ENCODE data around the gene ZNF358.

DNA sequence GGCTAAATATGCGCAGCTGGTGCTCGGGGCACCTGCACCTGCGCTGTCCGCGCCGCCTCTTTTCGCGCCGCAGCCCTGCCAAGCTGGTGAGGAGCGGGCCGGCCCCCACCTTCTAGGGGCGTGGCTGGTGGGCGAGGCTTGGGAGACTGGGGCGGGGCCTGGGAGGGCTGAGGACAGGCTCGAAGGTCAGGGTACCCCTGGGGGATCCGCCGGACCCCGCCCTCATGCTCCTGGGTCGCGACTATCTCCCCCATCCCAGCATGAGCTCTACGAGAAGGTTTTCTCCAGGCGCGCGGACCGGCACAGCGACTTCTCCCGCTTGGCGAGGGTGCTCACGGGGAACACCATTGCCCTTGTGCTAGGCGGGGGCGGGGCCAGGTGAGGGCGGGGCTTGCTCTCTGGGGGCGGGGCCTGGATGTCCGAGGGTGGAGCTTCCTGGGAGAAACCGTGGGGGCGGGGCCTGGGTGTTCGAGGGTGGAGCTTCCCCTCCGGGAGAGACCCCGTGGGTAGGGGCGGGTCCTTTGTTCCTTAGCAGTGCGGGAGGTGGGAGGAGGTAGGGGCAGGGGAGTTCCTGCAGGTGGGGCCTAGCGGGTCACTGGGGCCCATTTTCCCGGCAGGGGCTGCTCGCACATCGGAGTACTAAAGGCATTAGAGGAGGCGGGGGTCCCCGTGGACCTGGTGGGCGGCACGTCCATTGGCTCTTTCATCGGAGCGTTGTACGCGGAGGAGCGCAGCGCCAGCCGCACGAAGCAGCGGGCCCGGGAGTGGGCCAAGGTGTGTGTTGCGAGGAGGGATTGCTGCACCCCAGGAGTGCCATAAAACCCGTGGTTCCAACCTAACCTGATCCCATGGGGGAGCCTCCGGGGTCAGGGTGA, 39.3 kb downstream of the ZNF358 start:
- TF ChIP-seq POLR2AphosphoS5 (IDR thresholded peaks at IDR 0.05; ENCODE audit: low read depth, low read length) (no peak), POLR2A (IDR thresholded peaks at IDR 0.05; ENCODE audit: low read depth, low read length) (no peak), TAF1 (IDR thresholded peaks at IDR 0.05; ENCODE audit: low read depth, low read length) (no peak), PAX5 (IDR thresholded peaks at IDR 0.05; ENCODE audit: insufficient read depth, low read length, severe bottlenecking) (no peak), SPI1 (IDR thresholded peaks at IDR 0.05; ENCODE audit: low read depth, low read length) (no peak), POU2F2 (IDR thresholded peaks at IDR 0.05; ENCODE audit: low read depth, low read length) (no peak)
